Memory B cell (primary cell): ENCODE data around the gene MAP4K1.

ENCODE experiments used
- ATAC-seq: fragments of 150-1000 bp; cut with Tn5 transposase; 2 replicates; pipeline ENCODE4 v1.10.0; 2021; ENCODE audit warnings: low read depth, mild to moderate bottlenecking, moderate library complexity
- DNase-seq, 2 donors: peaks; one replicate each; pipeline ENCODE4 v3.0.0; 2022; ENCODE audit warnings: low spot score in 2 of 2
- H3K27ac Mint-ChIP-seq: one replicate; pipeline ENCODE4 v1.8.0; 2022; ENCODE audit warnings: mild to moderate bottlenecking, moderate library complexity, mixed read lengths
- H3K27me3 Mint-ChIP-seq: one replicate; pipeline ENCODE4 v1.8.0; 2022; ENCODE audit warnings: mixed read lengths
- H3K36me3 Mint-ChIP-seq: one replicate; pipeline ENCODE4 v1.8.0; 2022; ENCODE audit warnings: mild to moderate bottlenecking, mixed read lengths
- H3K4me1 Mint-ChIP-seq: one replicate; pipeline ENCODE4 v1.8.0; 2022; ENCODE audit warnings: mixed read lengths
- H3K4me3 Mint-ChIP-seq: one replicate; pipeline ENCODE4 v1.8.0; 2022; ENCODE audit warnings: mild to moderate bottlenecking, moderate library complexity, mixed read lengths
- H3K9me3 Mint-ChIP-seq: one replicate; pipeline ENCODE4 v1.8.0; 2022; ENCODE audit warnings: mixed read lengths

MAP4K1 gene

DNA sequence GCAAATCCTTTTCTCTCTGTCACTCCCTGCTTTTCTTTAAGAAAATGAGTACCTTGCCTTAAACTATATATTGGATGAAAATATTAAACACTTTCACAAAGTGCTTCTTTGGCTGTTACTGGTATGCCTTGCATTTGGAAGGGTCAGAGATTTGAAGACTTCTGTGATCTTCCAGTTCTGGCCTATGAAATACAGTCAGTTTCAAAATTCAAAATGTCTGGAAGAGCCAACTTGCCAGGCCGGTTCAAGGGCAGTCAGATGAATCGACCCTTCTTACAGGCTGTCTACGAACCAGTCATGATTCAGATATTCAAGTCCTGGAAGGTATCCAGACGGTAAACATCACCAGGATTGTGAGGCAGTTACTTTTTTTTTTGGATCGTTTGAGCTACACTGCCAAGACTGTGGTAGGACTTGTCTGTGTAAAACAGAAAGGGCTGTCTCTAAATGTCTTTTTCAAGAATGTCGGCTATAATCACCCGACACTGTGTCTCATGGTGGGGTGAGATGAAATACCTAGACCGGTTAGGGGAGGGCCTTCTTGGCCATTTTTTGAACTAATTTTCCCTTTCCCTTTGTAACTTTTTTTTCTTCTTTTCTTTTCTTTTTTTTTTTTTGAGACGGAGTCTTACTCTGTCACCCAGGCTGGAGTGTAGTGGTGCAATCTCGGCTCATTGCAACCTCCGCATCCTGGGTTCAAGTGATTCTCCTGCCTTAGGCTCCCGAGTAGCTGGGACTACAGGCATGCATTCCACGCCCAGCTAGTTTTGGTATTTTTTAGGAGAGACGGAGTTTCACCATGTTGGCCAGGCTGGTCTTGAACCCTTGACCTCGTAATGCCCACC, 40.9 kb upstream of the MAP4K1 start:
- no peaks in the 10 kb centered on the region for H3K9me3 Mint-ChIP-seq
- ATAC-seq (no peak), DNase-seq (no peak)
- H3K4me1 Mint-ChIP-seq = peaks cover 31% of the 10 kb centered on the region
- H3K4me3 Mint-ChIP-seq = no peak overlapping the region
- H3K36me3 Mint-ChIP-seq = peaks cover 13% of the 10 kb centered on the region
- H3K27ac Mint-ChIP-seq = peak overlapping the region; percentile 62
- no peaks in the 10 kb centered on the region for H3K27me3 Mint-ChIP-seq

DNA sequence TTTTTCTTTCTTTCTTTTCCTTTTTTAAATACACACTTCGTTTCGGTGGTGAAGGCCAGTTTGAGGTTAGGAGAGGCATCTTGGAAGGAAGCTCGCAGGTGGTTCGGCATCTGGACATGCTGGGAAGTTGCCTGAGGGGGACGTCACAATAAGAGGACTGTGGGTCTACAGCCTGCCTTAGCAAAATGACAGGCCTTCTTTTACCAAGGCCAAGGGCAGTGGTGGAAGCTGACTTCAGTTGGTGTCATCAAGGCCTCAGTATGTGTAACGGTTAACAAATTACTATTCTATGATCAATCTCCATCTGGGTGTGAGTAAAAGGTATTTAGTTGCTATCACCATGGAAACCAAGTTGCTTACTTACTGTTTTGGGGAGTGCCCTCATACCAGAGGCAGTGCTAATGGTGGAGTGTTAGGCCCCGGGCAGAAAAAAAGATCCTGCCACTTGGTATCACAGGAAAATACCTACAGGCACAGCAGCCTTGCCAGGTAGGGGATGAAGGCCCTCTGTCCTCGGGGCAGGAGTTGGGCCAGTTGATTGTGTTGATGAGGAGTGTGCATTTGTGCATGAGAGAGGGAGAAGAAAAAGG, 40.0 kb upstream of the MAP4K1 start:
- Mint-ChIP-seq H3K9me3 (no peaks in the 10 kb centered on the region), H3K4me3 (no peak overlapping the region), H3K4me1 (peaks cover 32% of the 10 kb centered on the region), H3K36me3 (peaks cover 13% of the 10 kb centered on the region), H3K27me3 (no peaks in the 10 kb centered on the region), H3K27ac (peak overlapping the region; percentile 62)
- DNase-seq (no peak), ATAC-seq (peak; percentile 47)

DNA sequence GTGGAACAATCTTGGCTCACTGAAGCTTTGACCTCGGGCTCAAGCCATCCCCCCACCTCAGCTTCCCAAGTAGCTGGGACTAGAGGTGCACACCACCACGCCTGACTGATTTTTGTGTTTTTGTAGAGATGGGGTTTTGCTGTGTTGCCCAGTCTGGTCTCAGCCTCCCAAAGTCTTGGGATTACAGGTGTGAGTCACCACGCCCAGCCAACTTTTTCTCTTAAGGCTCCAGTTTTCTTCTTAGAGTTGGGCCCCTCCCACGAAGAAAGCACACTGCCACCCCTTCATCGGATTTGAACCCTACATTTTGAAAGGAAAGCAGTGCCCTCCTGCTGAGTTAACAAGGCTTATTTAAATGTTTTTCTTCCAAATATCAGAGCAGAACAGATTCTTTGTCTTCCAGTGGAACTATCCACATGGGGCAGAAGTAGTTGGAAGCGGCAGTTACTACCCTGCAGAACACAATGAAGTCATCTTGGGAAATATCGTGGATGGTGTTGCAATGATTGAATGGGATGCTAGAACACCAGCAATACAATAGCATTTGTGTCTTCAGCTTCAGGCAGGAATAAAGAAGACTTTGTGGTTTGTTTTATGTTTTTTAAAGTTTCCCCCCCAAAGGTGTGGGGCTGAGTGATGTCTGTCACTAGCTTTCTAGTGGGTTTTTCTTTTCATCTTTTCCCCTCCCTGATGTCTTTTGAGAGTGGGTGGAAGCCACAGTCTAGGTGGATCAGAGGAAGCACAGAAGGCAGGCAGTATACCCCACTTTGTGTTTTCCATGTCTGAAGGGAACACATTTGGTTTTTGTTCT, 38.6 kb upstream of the MAP4K1 start:
- no peak for DNase-seq

DNA sequence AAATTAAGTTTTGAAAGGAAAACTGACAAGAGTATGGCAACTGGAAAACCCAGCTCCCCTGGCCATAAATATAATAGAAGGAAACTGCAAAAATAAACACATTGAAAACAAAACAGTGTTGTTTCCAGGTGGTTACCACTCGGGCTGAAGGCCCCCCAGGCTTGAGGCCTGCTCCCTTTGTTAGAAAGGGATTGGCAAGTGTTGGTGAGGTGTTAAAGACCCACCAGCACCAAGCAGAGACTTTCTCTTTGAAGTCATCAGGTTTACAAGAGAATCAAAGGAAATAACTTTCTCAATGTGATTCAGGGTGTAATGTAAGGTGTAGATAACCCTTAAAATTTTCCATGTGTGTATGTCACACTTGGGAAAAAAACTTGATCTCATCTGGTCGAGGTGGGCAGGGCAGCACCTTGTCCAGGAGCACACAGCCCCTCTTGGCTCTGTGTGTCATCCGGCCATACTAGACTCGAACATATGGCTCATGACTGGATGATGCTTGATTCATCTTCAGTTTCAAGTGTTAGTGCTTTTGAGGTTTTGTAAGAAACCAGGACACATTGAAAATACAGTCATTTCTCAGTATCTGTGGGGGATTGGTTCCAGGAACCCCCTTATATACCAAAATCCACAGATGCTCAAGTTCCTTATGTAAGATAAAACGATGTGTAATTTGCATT, 37.5 kb upstream of the MAP4K1 start:
- no peak overlapping the region for H3K4me3 Mint-ChIP-seq
- H3K9me3 Mint-ChIP-seq = no peaks in the 10 kb centered on the region
- DNase-seq = no peak
- H3K4me1 Mint-ChIP-seq = peaks cover 36% of the 10 kb centered on the region
- H3K36me3 Mint-ChIP-seq = peaks cover 11% of the 10 kb centered on the region
- no peaks in the 10 kb centered on the region for H3K27me3 Mint-ChIP-seq
- peak; percentile 24 for ATAC-seq
- peak overlapping the region; percentile 79 for H3K27ac Mint-ChIP-seq

More for the DNA sequence above, 38.6 kb upstream of the MAP4K1 start:
- no peak overlapping the region for H3K4me3 Mint-ChIP-seq
- H3K27me3 Mint-ChIP-seq = no peaks in the 10 kb centered on the region
- no peaks in the 10 kb centered on the region for H3K9me3 Mint-ChIP-seq
- H3K27ac Mint-ChIP-seq = peak overlapping the region; percentile 79
- peaks cover 35% of the 10 kb centered on the region for H3K4me1 Mint-ChIP-seq
- peaks cover 13% of the 10 kb centered on the region for H3K36me3 Mint-ChIP-seq
- no peak for ATAC-seq

DNA sequence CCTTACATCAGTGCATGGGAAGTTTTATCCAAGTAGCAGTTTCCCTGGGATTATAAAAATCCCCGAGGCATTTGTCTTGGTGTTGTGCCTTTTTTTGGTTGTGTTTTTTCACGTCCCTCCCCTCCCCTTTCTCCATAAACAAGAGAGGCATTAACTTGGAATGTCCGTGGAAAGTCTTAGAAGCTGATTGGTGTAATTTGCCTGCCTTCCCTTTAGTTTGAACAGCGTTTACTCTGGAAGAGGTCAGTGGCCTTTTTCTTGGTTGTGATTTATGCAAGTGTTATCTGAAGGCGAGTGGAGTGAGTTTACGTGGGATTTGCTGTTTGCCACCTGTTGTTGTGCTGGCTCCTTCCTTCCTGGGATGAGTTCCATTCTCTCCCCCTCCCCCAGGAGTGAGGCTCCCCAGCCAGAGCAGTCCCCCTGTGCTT, 36.9 kb upstream of the MAP4K1 start:
- Mint-ChIP-seq H3K27me3 (no peaks in the 10 kb centered on the region), H3K9me3 (no peaks in the 10 kb centered on the region), H3K4me1 (peaks cover 41% of the 10 kb centered on the region), H3K27ac (no peak overlapping the region), H3K4me3 (no peak overlapping the region), H3K36me3 (peaks cover 11% of the 10 kb centered on the region)
- no peak for ATAC-seq
- DNase-seq = no peak

DNA sequence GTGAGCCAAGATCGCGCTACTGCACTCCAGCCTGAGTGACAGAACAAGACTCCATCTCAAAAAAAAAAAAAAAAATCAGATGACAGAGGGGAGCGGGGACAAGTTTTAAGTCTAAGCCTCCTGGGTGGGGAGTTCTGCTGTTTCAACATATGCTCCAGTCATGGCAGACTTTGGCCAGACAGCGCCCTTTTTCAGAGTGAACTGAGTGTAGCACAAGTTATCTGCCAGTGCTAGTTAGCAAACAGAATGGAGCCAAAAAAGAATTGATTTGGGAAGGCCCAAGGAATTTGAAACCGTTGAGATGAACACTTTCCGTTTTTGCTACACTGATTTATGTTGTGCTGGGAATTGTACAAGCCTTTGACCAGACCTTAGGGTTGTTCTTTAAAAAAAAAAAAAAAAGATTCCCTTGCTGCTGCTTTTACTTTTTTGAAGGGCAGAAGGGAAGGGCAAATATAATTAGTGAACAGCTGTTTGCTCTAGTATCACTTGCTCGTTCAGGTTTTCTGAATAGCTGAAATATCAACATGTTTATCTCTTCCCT, 35.3 kb upstream of the MAP4K1 start:
- H3K9me3 Mint-ChIP-seq = no peaks in the 10 kb centered on the region
- H3K27me3 Mint-ChIP-seq = no peaks in the 10 kb centered on the region
- H3K36me3 Mint-ChIP-seq = peaks cover 12% of the 10 kb centered on the region
- DNase-seq (no peak), ATAC-seq (no peak)
- no peak overlapping the region for H3K4me3 Mint-ChIP-seq
- peaks cover 53% of the 10 kb centered on the region for H3K4me1 Mint-ChIP-seq
- H3K27ac Mint-ChIP-seq = no peak overlapping the region

DNA sequence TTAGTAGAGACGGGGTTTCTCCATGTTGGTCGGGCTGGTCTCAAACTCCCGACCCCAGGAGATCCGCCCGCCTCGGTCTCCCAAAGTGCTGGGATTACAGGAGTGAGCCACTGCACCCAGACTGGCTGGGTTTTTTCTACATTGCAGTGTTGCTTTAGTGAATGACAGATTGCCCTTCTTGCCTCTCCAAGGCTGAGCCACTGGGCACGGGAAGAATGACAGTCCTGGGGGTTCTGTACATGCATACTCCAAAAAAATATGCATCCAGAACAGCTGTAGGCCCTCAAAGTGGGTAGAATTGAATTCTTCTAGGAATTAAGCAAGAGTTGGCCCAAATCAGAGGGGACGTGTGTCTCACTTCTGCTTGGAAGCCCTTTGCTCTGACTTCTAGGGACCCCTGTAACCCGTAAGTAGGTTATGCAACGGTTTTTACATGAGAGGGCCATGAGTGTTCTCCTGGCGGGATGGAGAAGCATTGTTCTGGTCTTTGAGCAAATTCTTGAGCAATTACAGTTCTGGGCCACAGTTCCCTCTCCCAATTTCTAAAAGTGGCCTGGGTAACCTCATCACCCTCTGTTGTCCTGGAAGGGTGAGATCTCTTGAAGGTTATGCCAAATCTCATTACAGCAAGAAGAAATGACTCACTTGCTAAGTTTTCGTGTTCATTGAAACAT, 33.3 kb upstream of the MAP4K1 start:
- no peaks in the 10 kb centered on the region for H3K27me3 Mint-ChIP-seq
- H3K9me3 Mint-ChIP-seq = no peaks in the 10 kb centered on the region
- no peak overlapping the region for H3K4me3 Mint-ChIP-seq
- no peak overlapping the region for H3K27ac Mint-ChIP-seq
- H3K36me3 Mint-ChIP-seq = peaks cover 8% of the 10 kb centered on the region
- H3K4me1 Mint-ChIP-seq = peaks cover 53% of the 10 kb centered on the region
- no peak for ATAC-seq
- no peak for DNase-seq

DNA sequence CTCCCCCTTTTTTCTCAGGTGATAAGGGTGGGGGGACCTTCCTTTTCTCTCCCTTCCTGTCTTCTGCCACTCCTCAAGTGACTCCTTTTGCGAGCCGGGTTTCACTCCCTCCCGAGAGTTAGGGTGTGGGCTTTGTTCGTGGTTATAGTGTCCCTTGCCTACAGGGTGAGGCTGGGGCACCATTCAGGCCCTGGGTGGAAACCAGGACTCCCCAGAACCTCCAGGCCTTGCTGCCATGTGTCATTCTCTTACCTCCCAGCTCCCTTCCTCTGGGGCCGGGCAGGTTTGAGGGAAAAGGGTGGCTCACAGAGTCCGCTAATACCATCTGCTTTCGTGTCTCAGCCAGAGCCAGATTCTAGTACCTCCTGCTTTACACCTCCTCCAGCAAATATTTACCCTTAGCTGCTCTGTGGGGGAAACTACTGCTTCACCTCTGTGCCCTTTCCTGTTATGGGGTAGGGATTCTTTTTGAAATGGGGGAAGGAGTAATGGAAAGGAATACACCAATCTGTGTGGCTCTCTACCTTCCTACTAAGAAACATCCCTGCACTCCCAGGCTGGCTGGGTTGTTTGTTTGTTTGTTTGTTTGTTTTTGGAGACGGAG, 32.5 kb upstream of the MAP4K1 start:
- H3K27ac Mint-ChIP-seq = no peak overlapping the region
- H3K36me3 Mint-ChIP-seq = peaks cover 6% of the 10 kb centered on the region

DNA sequence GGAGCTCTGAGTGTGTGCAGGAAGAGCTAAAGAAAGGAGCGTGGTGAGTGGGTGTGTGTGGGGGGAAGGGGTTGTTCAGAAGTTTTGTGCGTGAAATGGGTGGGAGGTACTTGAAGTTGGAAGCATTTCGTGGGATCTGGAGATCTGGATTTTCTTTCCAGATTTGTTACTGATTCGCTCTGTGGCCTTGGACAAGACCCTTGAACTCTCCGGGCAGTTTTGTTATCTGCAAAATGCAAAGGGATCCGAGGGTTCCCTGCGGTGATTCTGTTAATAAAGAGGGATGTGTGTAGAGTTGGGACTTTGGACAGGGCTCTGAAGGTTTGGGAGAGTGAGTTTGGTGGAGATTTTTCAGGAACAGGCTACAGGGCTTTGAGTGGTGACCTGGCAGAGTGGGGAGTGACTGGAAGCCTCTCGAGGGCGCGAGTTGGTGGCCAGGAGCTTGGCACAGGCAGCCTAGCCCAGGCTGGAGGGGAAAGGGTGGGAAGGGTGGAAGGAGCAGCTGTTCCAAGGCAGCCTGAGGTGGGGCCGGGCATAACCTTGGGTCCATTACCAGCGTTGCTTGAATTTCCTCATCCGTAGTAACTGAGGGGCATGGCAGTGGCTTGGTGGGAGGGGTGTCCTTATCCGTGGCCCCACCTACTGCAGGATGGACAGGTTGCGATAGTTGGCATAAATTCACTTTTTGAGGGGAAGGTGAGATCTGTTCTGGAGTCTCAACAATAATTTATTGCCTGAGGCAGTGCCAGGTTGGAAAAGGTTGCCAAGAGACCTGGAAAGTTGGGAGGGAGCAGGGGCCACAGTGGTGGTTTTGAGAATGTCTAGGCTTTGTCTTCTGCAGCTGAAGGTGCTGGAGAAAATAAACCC, 31.8 kb upstream of the MAP4K1 start:
- Mint-ChIP-seq H3K4me3 (peak overlapping the region; percentile 93), H3K36me3 (peaks cover 2% of the 10 kb centered on the region), H3K9me3 (no peaks in the 10 kb centered on the region), H3K27ac (peak overlapping the region; percentile 85), H3K27me3 (no peaks in the 10 kb centered on the region), H3K4me1 (peaks cover 39% of the 10 kb centered on the region)
- DNase-seq (no peak), ATAC-seq (no peak)

More for the DNA sequence above, 32.5 kb upstream of the MAP4K1 start:
- Mint-ChIP-seq H3K4me1 (peaks cover 45% of the 10 kb centered on the region), H3K9me3 (no peaks in the 10 kb centered on the region), H3K4me3 (peak overlapping the region; percentile 55), H3K27me3 (no peaks in the 10 kb centered on the region)
- no peak for ATAC-seq
- no peak for DNase-seq

DNA sequence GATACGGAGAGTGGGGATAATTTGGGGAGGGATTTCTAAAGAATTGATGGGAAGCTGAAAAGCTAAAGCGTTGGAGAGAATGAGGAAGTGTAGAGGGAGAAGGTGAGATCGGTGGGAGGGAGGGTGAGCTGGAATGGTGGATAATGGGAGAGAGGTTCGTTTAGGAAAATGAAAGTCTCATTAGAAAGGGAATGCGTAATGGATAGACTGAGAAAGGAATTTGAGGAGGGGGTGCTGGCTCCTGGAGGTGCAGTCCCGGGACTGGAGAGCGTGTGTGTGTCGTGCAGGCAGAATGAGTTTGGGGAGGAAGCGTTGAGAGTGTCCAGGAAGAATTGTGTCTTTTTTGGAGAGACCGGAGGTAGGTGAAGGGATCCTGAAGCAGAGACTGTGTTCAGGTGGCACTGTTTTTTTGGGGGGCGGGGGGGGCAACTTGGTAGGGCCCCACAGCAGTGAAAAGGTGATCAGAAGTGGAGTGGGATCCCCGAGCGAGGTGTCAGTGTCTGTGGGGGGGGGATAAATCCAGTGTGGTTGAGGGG, 31.1 kb upstream of the MAP4K1 start:
- no peaks in the 10 kb centered on the region for H3K9me3 Mint-ChIP-seq
- DNase-seq (no peak), ATAC-seq (no peak)
- peak overlapping the region; percentile 85 for H3K27ac Mint-ChIP-seq
- H3K36me3 Mint-ChIP-seq = peaks cover 1% of the 10 kb centered on the region
- no peaks in the 10 kb centered on the region for H3K27me3 Mint-ChIP-seq
- peak overlapping the region; percentile 93 for H3K4me3 Mint-ChIP-seq
- H3K4me1 Mint-ChIP-seq = peaks cover 37% of the 10 kb centered on the region

DNA sequence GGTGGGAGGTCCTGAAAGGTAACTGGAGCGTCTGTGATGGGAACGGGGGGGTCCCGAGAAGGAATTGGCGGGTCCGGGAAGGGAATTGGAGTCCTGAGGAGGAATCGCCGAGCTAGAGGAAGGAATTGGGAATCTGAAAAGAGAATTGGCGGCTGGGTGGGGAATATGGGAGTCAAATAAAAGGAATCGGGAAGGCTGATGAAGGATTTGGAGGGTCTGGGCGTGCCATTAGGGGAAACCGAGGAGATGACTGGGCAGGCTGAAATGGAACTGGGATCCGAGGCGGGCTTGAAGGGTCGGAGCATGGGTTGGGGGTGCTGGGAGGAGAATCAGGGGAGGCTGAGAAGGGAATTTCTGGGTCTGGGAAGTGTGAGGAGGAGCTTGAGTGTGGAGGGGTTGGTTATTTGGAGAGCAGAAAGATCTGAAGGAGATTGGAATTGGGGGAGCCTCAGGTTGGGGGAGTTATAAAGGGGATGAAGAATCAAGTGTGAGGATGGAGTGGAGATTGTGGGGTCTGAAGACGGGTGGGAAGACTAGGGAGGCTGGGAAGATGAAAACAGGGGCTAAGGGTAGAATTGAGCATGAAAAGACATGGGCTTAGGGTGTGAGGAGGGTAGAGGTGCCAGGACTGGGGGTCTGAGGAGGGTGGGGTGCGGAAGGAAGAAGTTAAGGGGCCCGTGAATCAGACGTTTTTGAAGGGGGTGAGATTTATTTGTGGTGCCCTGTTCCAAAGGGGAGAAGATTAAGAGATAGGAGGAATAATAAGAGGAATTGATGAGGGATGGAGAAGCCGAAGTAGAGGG, 30.4 kb upstream of the MAP4K1 start:
- Mint-ChIP-seq H3K4me1 (peaks cover 34% of the 10 kb centered on the region), H3K27ac (peak overlapping the region; percentile 85), H3K4me3 (peak overlapping the region; percentile 93), H3K9me3 (no peaks in the 10 kb centered on the region), H3K27me3 (no peaks in the 10 kb centered on the region), H3K36me3 (peaks cover 1% of the 10 kb centered on the region)
- no peak for ATAC-seq
- no peak for DNase-seq
